KG1 (cell line): ENCODE data around the gene MYL2.

Source experiments
- DNase-seq: peaks from one replicate; lab custom pipeline; 2025; lab: John Stamatoyannopoulos, UW

MYL2 gene

DNA sequence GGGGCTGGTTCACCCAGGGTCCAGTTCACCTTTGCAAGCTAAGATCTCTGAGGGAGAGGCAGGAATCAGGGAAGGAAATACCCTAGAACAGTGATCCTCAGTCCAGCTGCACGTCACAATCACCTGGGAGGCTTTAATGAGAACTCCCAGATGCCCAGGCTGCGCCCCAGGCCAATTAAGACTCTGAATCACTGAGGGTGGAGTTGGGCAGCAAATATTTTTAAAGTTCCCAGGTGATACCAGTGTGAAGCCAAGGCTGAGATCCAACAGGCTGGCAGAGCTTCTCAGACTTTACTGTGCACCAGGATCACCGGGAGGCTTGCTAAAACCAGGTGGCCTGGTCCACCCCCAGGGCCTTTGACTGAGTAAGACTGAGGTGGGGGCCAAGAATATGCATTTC, 23.8 kb downstream of the MYL2 start:
- DNase-seq, result no peak

DNA sequence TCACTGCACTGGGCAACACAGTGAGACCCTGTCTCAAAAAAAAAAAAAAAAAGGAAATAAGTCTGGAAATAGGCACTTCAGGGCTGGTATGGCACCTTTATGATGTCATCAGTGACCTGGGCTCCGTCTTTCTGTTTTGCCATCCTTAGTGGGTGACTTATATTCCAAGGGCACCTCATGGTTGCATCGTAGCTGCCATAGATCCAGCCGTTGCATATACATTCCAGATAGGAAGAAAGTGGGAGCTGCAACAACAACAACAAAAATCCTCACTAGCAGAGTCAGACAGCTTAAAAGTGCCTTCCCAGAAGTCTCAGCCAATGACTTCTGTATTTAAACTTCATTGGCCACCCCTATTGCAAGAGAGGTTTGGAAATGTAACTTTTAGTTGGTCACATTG, 26.4 kb downstream of the MYL2 start:
- DNase-seq, result no peak

DNA sequence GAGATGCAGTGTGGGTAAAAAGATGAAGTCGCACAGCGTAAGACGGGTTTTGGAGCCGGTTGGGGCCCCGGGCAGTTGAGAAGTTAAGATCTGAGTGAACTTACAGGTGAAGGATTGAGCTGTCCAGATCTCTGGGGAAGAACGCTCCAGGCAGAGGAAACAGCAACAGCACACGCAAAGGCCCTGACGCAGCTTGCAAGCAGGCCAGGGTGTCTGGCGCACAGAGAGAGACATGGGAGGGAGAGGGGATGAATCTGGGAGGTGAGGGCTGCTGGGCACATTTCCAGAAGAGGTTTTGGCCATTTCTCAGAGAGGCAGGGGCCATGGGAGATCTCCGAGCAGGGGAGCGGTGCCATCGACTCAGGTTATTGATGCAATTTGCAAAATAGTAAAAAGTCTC, 31.0 kb downstream of the MYL2 start:
- no peak for DNase-seq

DNA sequence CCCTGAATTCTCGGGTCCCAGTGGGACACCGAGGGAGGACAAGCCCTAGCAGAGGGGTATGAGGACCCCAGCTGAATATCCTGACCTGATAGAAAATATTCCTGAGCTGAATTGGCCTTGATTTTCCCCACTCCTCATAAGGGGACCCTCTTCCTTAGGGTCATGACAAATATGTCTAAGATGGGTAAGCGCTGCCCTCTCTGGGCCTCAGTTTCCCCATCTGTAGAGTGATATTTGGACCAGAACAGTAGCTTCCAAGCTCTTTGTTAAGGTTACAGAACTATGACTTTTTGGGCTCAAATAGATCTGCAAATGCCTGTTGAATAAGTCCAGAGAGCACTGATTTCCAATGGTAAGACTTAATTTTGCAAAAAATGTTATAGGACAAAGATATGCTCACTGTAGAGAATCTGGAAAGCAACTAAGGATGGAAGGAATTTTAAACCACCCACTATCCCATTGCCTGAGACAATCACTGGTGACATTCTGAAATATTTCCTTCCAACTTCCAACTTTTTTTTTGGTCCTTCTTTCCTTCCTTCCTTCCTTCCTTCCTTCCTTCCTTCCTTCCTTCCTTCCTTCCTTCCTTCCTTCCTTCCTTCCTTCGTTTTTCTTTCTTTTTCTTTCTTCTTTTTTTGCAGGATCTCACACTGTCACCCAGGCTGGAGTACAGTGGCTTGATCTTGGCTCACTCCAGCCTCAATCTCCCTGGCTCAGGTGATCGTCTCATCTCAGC, 32.0 kb downstream of the MYL2 start:
- no peak for DNase-seq

DNA sequence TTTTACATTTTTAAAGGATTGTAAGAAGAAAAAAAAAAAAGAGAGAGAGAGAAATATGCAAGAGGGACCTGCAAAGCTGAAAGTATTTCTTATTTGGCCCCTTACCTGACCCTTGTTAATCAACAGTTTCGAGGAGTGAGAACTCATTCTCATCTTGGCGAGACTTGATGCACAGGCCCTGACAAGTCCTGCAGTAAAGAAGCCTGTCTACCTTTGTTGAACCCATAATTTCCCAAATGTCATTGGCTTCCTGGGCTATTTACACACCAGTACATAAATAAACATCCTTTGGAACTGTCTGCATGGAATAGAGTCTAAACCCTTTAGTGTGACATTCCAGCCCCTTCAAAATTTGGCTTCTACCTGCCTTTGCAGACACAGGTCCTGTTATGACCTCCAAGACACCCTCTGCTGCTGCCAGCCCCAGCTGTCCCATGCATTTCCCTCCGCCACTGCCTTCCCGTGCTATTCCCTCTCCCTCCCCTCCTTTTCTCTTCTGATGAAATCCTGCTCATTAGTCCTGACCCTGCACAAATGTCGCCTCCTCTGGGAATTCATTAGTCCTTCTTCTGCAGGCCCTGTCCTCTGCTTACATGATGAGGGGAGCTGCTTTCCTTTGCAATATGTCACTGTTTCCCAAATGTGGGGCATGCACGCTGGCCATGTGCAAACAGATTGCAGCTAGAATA, 35.1 kb downstream of the MYL2 start:
- no peak for DNase-seq

DNA sequence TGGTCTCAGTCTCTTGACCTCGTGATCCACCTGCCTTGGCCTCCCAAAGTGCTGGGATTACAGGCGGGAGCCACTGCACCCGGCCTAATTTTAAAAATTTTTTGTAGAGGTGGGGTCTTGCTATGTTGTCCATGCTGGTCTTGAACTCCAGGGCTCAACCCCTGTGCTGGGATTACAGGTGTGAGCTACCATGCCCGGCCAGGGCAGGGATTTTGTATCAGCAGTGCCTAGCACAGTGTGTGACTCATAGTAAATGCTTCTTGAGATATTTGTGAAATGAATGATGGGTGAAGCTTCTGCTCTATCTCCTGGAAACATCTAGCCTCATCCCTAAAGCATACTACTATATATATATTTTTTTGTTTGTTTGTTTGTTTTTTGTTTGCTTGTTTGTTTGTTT, 37.1 kb downstream of the MYL2 start:
- DNase-seq, result no peak

DNA sequence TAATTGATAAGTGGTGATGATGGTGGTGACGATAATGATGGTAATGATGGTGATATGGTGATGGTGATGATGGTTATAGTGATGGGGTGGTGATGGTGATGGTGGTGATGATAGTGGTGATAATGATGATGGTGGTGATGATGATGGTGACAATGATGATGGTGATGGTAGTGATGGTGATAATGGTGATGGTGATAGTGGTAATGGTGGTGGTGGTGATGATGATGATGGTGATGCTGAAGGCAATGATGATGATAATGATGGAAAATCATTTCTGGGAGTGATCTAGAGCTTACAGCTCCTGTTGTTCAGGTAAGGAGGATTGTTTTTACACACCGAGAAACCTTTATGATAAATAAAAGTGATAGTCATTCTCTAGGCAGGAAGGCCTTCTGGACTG, 39.7 kb downstream of the MYL2 start:
- no peak for DNase-seq

DNA sequence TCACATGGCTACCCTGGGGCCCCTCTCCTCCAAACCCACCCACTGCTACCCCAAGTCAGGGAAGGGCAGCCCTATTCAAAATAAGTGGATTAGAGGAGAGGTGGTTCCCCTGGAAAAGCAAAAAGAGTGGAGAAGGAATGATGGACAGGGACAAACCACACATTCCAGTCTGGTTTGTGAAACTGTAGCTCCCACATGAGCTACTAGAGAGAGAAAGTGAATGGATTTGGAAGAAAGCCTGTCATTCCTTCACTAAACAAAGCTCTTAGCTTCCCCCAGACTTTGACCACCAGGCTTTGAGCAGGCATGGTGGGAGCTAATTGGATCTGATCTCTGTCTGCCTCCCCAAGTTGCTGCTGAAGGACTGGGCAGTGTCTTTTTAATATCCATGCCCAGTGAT, 45.6 kb downstream of the MYL2 start:
- no peak for DNase-seq

DNA sequence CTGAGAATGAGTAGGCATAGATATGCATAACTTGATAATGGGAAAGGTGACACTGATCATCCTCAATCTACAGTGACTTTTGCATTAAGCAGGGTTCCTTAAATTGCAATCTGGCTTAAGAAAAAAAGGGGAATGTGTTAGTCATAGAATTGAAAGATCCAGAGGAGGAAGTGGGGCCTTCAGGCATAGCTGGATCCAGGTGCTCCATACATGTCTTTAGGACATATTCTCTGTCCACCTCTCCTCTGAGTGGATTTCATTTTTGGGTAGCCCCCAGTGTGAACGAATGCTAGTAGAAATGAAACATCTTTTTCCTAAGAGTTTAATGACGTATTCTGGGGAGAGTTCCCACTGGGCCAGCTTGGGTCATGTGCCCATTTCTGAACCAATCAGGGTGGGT, 46.0 kb downstream of the MYL2 start:
- DNase-seq, result no peak

DNA sequence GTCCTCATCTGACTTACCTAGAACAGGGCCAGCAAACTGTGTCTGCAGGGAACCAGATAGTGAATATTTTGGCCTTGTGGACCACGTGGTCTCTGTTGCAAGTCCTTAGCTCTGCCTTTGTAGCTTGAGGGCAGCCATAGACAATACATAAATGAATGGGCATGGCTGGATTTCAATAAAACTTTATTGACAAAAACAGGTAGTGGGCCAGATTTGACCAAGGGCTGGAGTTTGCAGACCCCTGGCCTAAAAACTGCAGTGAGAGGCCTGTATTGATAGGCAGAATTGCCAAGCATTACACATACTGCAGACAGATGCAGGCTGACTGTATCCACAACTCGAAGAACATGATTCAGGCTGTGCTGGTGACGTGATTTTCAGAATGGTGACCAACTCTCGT, 48.3 kb downstream of the MYL2 start:
- DNase-seq, result no peak

DNA sequence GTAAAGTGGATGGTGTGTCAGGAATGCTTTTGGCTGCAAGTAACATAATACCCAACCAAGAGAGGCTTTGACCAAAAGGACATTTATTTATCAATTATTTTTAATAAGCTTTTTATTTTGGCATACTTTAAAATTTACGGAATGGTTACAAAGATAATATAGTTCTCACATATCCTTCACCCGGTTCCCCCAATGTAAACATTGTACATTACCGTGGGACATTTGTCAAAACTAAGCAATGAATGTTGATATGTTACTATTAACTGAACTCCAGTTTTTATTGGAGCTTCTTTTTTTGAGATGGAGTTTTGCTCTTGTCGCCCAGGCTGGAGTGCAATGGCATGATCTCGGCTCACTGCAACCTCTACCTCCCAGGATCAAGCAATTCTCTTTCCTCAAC, 50.6 kb downstream of the MYL2 start:
- no peak for DNase-seq

DNA sequence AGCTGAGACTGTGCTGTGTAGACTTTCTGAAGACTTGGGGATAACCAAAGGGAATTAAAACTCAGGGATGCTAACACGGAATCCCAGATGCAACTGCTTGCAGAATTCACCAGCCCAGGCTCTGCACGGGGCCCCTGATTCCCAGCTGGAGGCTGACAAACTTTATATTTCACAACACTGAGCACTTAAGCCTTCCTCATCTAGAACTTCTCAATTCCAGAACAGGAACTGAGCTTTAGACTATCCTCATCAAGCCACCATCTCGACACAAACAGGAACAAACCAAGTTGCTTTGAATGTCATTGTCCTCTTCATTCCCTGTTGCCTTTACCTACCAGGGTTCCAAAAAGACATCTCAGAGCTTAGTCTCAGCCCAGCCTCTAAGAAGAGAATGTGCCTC, 51.4 kb downstream of the MYL2 start:
- DNase-seq, result no peak

DNA sequence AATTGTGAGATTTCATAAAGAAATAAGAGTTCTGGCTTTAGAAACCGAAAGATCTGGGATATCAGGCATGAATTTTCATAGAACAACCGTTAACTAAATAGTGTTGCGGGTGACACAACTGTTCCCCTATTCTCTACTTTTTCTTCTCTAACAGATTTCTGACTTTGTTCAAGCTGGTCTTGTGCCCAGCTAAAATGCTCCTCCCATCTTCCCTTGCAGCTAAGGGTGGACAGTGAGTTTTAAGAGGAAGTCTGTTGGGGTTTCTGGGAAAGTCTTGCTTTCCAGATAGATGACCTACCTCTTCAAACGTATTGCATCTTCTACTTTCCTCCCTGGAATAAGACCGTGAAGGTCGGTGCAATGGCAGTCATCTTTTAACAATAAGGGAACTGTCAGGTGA, 54.9 kb downstream of the MYL2 start:
- DNase-seq, result no peak

DNA sequence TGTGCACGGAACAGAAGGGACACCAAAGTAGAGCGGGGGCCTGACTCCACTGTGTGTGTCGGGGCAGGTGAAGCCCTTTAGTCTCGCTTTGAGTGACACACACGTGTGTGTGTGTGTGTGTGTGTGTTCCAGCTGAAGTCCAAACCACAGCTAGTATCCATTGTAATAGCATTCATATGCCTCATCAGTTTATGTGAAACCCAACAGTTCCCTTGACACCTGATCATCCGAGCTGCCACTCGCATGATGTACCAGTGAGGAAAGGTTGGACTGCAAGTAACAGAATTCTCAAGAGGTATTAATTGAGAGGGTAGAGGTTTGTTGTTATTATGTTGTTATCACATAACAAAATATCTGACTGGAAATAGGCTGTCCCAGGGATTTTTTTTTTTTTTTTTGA, 57.2 kb downstream of the MYL2 start:
- no peak for DNase-seq

DNA sequence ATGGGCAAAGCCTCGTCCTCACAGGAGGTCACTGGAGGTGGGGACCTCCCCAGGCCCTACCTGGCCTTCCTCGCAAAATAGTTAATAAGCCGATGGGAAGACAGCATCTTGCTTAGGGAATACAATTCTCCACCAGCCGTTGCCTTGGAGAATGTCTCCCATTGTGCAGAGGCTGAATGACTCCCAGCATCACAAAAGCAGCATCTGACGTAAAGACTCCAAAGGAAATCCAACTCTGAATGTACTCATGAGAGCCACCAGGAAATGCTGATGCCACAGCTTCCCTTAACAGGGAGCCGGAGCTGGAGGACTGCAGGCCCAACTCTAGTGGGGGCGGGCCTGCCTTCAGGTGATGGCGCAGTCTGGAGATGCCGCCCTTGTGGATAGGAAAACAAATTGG, 58.0 kb downstream of the MYL2 start:
- no peak for DNase-seq

DNA sequence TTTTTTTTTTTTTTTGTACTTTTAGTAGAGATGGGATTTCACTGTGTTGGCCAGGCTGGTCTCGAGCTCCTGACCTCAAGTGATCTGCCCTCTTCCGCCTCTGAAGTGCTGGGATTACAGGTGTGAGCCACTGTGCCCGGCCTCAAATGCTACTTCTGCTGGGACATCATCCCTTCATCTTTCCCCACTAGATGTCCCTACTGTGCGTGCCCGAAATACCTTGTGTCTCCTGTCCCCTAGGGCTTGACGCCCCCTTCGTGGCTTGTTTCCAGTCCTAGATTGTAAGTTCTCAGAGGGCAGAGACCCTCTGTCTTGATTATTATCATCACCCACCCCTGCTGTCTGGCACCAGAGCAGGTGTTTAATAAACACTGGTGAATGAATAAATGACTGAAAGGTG, 58.6 kb downstream of the MYL2 start:
- DNase-seq, result no peak
